ENCODE data around the gene THAP6.

DNA sequence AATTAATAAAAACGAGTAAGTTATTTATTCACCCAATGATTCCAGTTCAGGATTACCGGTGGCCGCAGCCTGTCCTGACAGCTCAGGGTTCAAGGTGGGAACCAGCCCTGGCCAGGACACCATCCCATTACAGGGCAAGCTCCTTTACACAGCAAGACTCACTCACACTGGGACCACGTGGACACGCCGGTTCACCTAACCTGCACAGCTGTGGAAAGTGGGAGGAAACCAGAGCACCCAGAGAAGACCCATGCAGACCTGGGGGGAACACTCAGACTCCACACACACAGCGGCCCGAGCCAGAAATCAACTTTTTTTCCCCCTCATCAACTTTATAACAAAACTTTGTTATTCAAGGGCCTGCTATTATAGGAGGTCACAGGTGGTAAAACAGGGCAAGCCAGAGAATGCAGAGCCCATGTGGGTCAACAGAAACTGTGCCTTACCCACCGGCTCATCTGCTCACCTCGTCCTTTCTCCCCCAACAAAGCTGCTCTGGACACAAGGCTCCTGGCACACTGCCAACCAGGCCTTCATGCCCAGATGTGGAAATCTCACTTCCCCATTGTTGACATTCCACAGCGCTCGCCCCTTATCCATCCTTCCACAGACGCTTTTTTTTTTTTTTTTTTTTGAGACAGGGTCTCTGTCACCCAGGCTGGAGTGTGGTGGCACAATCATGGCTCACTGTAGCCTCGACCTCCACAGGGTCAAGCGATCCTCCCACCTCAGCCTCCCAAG, 33.5 kb downstream of the THAP6 start:
- TF ChIP-seq, protein P1, sequence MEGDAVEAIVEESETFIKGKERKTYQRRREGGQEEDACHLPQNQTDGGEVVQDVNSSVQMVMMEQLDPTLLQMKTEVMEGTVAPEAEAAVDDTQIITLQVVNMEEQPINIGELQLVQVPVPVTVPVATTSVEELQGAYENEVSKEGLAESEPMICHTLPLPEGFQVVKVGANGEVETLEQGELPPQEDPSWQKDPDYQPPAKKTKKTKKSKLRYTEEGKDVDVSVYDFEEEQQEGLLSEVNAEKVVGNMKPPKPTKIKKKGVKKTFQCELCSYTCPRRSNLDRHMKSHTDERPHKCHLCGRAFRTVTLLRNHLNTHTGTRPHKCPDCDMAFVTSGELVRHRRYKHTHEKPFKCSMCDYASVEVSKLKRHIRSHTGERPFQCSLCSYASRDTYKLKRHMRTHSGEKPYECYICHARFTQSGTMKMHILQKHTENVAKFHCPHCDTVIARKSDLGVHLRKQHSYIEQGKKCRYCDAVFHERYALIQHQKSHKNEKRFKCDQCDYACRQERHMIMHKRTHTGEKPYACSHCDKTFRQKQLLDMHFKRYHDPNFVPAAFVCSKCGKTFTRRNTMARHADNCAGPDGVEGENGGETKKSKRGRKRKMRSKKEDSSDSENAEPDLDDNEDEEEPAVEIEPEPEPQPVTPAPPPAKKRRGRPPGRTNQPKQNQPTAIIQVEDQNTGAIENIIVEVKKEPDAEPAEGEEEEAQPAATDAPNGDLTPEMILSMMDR (IDR thresholded peaks at IDR 0.05; ENCODE audit: extremely low read depth in 1 of 2, insufficient read depth in 1 of 2, low read depth in 1 of 2, low read length in 2 of 2): no peak
- TF ChIP-seq POLR2A (IDR thresholded peaks at IDR 0.05; ENCODE audit: low read depth, low read length) (no peak), POLR2AphosphoS5 (IDR thresholded peaks at IDR 0.05; ENCODE audit: insufficient read depth, low read depth, low read length) (no peak), FOS (IDR thresholded peaks at IDR 0.05; ENCODE audit: borderline replicate concordance, insufficient read depth, low read length) (no peak), EZH2 (IDR thresholded peaks at IDR 0.05; ENCODE audit: borderline replicate concordance, low read depth, low read length, severe bottlenecking) (no peak)
- TF ChIP-seq, protein P2, sequence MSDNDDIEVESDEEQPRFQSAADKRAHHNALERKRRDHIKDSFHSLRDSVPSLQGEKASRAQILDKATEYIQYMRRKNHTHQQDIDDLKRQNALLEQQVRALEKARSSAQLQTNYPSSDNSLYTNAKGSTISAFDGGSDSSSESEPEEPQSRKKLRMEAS (IDR thresholded peaks at IDR 0.05; ENCODE audit: insufficient read depth, insufficient read length): no peak

Data from endothelial cell of umbilical vein (primary cell).